Panc1 (cell line): ENCODE results near the gene NSMF.

Experiments
- CTCF ChIP-seq: fragments of 450-650 bp; IDR thresholded peaks from 2 replicates; pipeline ENCODE4 v1.5.1; 2017; ENCODE audit warnings: mild to moderate bottlenecking
- POLR2AphosphoS5 ChIP-seq: IDR thresholded peaks from 2 replicates; pipeline ENCODE4 v1.6.1; 2012; ENCODE audit warnings: mild to moderate bottlenecking, low read depth, low read length, moderate library complexity
- REST ChIP-seq, 2 experiments: IDR thresholded peaks; 2 replicates each; pipeline ENCODE4 v1.6.1; 2011 to 2012; ENCODE audit warnings: low read depth in 2 of 2, control low read depth in 1 of 2, low read length in 1 of 2, mild to moderate bottlenecking in 1 of 2, moderate library complexity in 1 of 2; ENCODE audit not compliant: insufficient read depth in 1 of 2
- SIN3A ChIP-seq: IDR thresholded peaks from 2 replicates; pipeline ENCODE4 v1.6.1; 2012; ENCODE audit warnings: low read depth, mild to moderate bottlenecking, low read length, moderate library complexity, borderline replicate concordance; ENCODE audit not compliant: insufficient read depth
- TCF7L2 ChIP-seq: IDR thresholded peaks from 2 replicates; pipeline ENCODE4 v1.6.1; 2011; ENCODE audit warnings: mild to moderate bottlenecking, low read depth, low read length, inconsistent platforms

DNA sequence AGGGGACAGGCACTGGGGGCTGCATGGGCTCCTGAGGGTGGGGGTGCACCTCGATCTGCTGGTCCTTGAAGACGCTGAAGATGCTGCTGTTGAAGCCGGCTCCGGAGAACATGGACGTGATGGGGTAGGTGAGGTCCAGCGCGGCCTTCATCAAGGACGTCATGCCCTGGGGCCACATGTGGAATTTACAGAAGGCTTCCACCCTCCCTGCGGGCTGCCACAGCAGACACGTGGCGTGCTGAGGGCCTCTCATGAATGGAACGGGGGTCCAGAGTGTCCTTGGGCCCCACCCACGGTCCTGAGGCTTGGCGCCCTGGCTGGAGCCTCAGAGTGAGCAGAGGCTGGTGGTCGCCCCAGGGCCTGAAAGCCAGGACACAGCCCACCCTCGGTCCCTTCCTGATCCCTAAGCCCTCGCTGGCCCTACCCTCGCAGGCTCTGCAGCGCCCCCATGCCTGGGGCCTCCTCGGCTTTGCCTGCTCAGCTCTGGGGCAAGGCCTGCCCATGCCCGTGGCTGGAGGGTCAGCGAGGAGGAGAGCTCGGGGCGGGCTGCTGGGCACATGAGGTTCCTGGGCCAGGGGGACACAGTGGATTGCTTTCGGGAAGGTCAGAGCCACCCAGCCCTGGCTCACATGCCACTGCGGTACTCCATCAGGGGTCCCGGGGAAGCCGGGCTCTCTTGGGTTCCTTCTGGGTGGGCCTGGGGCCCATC lies 5.3 kb upstream of the NSMF start:
- TF ChIP-seq CTCF (no peak; the same call in 1 of the 2 replicates), POLR2AphosphoS5 (no peak), TCF7L2 (no peak), REST (IDR thresholded peaks at IDR 0.05; ENCODE audit: insufficient read depth in 1 of 2, low read depth in 2 of 2, low read length in 1 of 2) (no peak), SIN3A (no peak)
